ENCODE measurements around the gene LRMDA.
A peak's percentile ranks its signal among the peaks of the same experiment; 100 is the strongest.

The LRMDA gene

DNA sequence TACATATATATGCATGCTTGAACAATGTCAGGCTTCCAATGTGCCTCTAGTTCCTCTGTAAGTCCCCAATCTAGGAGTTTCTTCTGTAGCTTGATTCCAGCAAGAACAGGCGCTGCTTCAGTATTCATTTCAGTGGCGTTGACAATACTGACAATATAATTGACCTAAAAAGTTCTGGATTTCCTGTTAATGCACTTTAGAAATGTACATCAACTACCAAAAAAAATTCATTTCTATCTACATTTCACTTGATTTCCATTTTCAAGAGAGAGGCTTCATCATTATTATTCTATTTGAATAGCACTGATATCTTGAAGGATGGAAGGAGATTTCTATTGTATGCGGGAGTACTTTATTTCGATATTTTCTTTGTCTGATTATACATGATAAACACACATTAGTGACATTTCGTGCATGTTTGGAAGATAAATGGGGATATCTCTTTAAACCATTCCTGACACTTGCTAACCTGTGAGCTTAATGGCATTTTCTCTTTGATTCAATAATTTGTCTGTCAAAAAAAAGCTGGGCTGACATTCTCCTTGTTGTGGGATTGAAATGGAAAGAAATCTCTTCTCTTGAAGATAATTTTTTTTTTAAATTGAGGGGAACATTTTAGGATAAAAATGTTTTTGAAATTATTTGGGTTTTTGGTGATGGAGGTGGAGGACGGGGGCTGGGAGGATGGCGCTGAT is 568.2 kb downstream of the LRMDA start:
- DNase-seq (ENCODE audit: low read depth) = no peak

- DNase-seq (ENCODE audit: low read depth) = no peak
Measured at GRCh38 chr10:76000550-76000949, 569.1 kb downstream of the LRMDA start.

DNA sequence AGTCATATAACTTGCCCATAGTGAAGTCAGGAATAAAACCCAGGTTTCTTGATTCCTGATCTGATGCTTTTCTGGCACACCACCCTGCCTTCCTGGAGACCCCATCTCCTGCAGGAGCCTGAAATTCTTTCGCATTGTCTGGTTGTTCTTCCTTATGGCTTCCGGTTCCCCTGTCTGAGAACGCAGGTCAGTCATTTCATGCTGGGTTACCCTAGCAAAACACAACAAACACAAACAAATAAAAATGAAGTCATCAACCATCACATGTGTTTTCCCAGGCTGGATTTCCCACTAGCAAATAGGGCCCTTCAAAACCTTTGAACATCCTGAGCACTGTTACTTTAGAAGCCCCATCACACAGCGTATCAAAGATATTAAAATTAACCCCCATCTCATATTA is 569.6 kb downstream of the LRMDA start:
- DNase-seq (ENCODE audit: low read depth) = no peak

DNA sequence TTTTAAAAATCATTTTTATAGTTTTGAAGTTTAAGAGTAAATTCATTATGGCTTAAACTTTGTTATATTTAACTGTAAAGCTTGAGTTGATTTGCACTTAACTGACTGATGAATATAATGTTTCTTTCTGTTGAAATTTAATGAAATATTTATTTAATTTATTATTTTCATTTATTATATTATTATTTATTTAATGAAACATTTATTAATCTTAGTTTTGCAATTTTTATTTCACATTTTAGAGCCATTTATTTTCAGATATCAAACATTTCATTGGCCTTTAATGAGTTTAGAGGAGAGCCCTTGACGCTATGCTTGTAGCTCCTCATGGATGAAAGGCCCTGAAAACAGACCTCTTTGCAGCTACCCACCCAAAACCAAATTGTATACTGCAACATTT is 570.0 kb downstream of the LRMDA start:
- no peak for DNase-seq (ENCODE audit: low read depth)

- DNase-seq (ENCODE audit: low read depth) = no peak
Measured at GRCh38 chr10:76002262-76002854, 570.9 kb downstream of the LRMDA start.

DNA sequence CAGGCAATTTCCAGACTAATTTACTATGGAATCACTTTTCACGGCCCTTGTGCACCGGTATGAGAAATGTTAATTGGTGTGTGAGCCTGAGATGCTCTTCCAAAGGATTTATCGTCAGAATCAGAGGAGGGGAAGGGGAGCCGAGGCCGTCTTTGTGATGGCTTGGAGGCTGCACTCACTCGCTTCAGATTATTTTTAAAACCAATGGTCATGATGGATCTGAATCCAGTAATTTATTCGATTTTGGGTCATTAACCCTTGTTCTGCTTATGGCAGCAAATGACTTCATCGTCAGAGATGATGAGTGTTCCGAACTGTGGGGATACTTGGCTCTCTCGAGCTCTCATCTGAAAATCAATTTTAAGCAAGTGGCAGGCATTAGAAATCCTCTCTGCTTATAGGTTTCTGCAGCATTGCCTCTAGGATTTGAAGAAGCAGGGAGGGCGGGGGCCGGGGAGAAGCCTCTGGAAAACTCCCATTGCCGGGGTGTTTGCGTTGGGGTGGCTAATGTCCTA is 576.3 kb downstream of the LRMDA start:
- DNase-seq (ENCODE audit: low read depth) = no peak

DNA sequence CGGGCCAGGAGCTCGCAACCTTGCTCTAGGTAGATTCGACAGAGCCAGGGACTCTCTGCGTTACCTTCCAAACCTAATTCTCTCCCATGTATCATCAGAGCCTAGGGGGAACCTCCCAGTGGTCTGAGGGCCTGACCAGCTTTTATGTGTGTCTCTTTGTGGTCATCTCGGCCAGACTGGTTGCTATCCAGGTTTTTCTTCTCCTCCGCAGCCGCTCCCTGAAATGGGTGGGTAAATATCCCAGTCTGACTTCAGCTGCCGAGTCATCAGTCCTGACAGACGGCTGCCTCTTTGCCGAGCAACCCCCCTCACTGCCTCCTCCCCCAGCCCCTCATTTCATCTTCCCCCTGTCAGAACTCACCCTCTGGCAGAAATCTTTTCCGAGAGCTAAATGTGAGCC is 578.1 kb downstream of the LRMDA start:
- no peak for DNase-seq (ENCODE audit: low read depth)

- no peak for DNase-seq (ENCODE audit: low read depth)
Measured at GRCh38 chr10:76010703-76011102, 579.3 kb downstream of the LRMDA start.

DNA sequence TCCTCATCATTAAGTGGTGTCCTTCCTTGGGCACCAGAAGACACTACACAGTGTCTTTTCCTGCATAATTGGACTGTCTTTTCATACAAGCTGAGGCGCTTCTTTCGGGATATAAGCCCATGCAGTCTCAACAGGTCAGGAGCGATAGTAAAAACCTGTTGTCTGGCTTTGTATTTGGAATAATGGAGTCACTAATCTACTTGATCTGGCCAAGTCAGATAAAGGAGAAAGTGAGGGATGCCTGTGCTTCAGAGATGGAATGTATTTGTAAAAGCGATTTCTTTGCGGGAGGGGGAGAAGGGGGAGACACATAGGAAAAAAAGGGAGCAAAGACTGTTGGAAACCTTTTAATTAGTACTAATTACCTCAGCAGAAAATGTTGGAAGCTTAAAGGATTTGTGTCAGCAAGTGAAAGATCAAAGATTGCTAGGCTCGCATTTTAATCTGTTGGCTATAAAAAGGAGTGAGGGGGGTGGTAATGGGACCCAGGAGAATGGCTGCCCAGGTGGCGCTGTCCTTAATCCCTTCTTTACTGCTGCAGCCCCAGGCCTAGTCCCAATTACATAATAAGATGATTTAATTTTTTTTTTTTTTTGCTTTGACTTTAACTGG is 581.4 kb downstream of the LRMDA start:
- DNase-seq (ENCODE audit: low read depth) = no peak

DNA sequence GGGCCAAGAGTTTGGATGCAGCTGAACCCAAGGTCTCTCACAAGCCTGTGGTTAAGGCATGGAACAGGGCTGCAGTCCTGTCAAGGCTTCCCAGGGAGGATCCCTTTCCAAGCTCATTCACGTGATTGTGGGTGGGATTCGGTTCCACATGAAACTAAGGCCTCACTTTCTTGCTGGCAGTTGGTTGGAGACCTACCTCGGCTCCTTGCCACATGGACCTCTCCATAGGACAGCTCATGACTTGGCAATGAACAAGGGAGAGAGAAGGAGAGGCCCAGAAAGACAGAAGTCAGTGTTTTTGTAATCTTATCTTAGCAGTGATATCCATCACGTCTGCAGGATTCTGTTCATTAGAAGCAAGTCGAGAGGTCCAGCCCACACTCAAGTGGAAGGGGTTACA is 583.8 kb downstream of the LRMDA start:
- DNase-seq (ENCODE audit: low read depth) = no peak

- DNase-seq (ENCODE audit: low read depth) = peak; percentile 6
Measured at GRCh38 chr10:76017026-76017732, 585.8 kb downstream of the LRMDA start.

DNA sequence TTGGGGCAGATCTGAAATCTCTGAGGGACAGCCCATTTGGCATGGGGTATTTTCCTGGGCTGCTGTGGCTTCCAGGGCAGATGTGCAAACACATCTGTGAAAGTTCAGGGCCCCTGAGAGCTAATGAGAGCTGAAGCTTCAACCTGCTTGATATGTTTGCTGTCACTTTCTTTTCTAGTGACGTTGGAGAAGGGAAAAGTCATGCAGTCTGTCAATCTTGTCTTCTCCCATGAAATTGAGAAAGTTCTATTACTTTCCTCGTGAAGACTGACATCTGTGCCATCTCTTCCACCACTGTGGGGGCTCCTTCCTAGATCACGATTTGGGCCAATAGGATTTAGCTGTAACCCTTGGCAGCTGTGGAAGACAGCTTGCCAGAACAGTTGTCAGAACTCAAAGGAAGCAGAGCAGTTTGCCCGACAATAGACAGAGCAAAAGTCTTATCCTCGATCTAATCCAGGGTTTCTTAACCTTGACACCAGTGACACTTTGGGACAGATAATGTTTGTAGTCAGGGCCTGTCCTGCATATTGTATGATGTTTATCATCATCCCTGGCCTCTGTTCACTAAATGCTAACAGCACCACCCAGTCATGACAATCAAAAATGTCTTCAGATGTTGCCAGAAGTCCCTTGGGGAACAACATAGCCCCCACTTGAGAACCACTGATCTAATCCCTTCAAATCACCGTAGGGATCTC is 586.5 kb downstream of the LRMDA start:
- DNase-seq (ENCODE audit: low read depth) = no peak

GRCh38 chr10:76020630-76021029 is 589.2 kb downstream of the LRMDA start:
- DNase-seq (ENCODE audit: low read depth) = no peak

DNA sequence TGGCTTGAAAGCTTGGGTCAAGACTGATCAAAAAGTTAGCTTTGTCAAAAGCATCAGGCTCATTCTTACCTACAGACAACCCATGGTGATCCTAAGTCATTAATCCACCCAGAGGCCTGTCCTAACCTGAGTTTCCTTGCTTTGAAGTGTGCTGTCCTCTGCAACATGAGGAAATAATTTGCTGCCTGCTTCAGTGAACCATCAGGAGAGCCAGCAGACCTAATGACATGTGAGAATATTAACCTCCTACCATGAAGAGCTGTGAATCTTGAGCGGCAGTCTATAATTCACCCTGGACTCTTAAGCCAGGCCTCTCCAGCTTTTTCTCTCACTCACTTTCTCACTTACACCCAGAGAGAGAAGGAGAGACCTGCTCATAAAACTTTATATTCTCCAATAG is 590.0 kb downstream of the LRMDA start:
- no peak for DNase-seq (ENCODE audit: low read depth)

- no peak for DNase-seq (ENCODE audit: low read depth)
Measured at GRCh38 chr10:76022366-76022765, 590.9 kb downstream of the LRMDA start.

GRCh38 chr10:76023007-76023406 is 591.6 kb downstream of the LRMDA start:
- no peak for DNase-seq (ENCODE audit: low read depth)

DNA sequence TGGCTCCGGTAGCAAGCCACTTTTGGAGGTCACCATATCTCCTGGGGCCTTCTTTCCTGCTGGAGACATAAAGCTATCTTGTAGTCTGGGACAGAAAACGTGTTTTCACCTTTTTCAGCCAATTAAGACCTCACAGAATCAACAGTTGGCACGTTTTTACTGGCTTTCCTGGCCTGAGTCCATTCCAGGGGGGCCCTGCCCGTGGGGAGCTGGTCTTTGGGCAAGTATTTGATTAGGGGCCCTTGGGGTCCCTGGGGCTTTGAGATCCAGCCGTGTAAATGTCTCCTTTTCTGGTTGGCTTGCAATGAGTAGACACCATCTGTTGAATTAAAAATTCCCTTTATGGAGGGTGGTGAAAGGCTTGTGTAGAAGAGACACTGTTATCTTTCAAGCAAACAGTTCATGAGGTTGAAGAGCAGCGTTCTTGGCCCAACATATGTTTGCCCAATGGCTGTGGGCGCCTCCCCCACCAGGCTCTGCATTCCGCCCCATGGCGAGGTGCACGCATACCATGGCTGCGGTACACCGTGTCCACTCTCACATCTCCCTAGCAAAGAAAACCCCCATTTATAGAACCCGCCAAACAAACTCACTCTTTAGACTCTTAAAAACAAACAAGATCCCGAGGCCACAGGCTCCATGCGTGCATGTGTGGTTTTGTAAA is 593.2 kb downstream of the LRMDA start:
- DNase-seq (ENCODE audit: low read depth) = no peak

DNA sequence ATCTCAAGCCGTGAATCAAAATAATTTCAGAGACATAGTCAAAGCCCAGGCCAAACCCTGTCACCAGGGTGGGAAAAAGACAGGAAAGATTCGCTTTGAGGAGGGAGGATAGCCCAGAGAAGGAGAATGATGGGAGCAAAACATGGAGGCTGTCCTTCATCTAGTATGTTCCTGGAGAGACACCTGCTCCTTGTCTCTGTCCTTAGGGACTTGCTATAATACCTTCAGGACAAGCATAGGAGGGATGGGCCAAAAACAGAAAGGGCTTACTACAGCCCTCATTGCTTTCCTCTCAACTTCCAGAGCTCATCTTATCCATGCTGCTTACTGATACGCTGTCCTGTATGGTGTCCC is 593.7 kb downstream of the LRMDA start:
- DNase-seq (ENCODE audit: low read depth) = no peak

DNA sequence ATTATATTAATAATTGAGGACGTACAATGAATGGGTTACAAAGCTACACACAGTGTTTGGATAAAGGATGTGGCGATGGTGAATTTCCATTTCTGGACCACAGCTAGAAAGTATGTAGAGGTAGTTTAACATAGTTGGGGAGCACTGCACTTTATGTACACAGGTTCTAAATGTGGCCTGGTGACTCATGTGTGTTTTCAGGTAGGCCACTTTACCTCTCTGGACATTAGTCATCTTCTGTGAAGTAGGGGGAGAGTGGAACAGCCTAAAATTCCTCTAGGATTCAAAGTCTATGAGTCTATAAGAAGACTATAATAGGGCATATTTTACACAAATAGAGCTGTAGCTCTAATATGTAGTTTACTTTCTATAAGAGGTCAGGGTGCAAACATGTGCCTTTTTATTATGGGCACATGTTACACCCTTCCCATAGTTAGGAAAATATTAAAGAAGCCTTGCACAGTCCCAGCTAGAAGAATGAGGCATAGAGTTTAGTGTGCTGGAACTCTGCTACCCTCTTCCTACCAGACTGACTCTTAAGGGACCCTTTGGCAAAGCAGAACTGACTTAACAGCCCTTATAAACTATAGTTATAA is 594.9 kb downstream of the LRMDA start:
- DNase-seq (ENCODE audit: low read depth) = no peak

DNA sequence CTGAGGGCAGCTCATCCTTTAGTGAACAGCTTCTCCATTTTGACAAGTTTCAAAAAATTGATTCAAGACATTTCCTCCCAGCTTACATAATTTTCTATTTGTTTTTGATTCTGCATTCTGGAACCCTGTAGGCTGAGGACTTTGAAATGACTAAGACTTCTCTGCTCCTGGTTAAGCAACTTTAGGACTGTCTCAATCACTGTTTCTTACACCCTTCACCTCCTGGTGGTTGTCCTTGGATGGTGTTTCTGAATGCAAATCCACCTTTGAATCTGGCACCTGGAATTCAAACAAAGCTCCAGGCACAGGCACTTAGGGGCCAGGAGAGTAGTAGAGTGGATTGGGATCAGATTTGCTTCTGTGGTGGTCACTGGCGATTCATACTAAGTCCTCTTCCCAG is 595.5 kb downstream of the LRMDA start:
- DNase-seq (ENCODE audit: low read depth) = peak; percentile 1

GRCh38 chr10:76029782-76030181 is 598.4 kb downstream of the LRMDA start:
- DNase-seq (ENCODE audit: low read depth) = no peak
